GM12873 (cell line): ENCODE results near the gene UBL5.

Experiments
- TF ChIP-seq, protein P1 (sequence below): IDR thresholded peaks from 2 replicates; pipeline ENCODE4 v1.5.1; 2012; ENCODE audit warnings: low read depth, mild to moderate bottlenecking, moderate library complexity, low read length, control low read depth; ENCODE audit not compliant: insufficient read depth; ENCODE audit errors: missing control alignments

Gene UBL5

DNA sequence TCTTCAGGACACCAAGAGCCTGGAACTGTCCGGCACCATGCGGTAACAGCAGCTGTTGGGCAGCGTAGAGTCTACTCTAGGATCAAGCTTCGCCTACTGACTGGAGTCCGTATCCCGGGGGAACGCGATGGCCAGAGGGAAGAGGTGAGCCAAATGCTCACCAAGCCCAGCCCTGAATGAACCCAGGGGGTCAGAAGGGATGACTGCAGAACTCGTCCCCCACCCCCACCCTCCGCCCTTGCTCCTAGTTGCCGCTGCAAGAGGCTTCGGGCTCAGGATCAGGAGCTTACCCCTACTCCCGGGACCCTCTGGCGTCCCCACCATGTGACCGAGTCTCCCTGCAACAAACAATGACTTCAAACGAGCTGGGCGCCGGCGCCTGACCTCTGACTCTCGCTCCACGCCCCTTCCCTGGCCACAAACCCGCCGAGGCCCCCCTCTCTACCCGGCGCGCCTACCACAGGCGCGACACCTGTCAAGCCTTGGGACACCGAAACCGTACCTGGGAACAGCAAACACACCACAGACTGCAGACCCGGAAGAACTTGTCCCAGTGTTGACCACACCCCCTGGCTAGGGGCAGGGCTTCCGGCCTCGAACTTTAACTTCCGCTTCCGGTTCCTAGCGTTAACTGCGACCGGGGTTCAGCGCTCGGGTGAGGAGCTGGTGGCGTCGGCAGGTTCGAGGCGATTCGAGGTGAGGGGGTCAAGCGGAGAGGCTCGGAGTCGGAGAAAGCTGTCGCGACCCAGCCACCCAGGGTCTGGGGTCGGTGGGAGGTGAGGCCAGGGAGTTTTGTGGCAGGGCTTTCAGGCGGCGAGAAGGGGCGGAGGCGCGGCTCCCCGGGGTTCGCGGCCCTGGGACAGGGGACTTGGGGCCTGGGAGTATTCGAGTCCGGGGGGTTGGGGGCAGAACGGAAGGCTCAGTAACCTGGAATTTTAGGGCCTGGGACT lies at the start of gene UBL5:
UBL5 (plus strand) TSS at position 630 of the 950 bp plus-strand sequence. CDS start 420 bp downstream, outside the sequence.
- TF ChIP-seq, protein P1, sequence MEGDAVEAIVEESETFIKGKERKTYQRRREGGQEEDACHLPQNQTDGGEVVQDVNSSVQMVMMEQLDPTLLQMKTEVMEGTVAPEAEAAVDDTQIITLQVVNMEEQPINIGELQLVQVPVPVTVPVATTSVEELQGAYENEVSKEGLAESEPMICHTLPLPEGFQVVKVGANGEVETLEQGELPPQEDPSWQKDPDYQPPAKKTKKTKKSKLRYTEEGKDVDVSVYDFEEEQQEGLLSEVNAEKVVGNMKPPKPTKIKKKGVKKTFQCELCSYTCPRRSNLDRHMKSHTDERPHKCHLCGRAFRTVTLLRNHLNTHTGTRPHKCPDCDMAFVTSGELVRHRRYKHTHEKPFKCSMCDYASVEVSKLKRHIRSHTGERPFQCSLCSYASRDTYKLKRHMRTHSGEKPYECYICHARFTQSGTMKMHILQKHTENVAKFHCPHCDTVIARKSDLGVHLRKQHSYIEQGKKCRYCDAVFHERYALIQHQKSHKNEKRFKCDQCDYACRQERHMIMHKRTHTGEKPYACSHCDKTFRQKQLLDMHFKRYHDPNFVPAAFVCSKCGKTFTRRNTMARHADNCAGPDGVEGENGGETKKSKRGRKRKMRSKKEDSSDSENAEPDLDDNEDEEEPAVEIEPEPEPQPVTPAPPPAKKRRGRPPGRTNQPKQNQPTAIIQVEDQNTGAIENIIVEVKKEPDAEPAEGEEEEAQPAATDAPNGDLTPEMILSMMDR: no peak

DNA sequence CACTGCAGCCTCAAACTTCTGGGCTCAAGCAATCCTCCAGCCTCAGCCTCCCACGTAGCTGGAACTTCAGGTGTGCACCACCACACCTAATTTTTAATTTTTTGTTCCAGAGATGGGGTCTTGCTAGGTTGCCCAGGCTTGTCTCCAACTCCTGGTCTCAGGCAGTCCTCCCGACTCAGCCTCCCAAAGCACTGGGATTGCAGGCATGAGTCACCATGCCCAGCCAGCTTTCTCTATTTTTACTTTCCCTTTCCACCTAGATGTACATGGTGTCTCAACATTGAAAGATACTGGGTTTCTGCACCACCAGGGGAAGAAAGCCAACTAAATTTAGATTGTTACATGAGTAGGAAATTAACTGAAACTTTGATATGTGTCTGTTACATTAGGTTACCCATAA lies 45.4 kb upstream of the UBL5 start:
- TF ChIP-seq, protein P1: no peak

DNA sequence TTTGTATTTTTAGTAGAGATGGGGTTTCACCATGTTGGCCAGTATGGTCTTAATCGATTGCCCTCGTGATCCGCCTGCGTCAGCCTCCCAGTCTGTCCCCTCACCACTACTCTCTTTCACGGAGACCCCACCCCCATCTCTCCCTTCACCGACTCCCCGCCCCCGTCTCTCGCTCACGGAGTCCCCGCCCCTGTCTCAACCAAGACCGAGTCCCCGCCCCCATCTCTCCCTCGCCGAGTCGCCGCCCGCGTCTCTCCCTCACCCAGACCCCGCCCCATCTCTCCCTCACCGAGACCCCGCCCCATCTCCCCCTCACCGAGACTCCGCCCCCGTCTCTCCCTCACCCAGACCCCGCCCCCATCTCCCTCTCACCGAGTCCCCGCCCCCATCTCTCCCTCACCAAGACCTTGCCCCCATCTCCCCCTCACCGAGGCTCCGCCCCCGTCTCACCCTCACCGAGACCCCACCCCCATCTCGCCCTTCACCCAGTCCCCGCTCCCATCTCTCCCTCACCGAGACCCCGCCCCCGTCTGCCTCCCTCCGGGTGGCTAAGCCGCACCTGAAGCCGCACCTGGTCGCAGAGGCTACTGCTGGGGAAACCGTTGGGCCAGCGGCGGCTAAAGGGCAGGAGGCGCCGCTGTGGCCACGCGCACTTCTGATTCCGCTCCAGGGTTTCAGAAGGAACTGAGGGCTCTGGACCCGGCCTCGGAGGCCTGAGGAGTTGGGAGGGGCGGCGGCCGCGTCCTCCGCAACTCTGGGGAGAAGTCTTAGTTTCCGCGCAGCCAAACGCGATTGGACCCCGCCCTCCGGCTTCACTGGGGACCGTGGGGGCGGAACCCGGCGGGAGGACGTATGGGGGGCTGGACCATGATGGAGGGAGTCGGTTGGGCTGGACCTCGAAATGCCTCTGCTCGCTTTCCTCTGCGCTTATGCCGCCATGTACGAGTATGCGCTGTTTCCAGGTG lies 42.1 kb upstream of the UBL5 start:
- TF ChIP-seq, protein P1: no peak

DNA sequence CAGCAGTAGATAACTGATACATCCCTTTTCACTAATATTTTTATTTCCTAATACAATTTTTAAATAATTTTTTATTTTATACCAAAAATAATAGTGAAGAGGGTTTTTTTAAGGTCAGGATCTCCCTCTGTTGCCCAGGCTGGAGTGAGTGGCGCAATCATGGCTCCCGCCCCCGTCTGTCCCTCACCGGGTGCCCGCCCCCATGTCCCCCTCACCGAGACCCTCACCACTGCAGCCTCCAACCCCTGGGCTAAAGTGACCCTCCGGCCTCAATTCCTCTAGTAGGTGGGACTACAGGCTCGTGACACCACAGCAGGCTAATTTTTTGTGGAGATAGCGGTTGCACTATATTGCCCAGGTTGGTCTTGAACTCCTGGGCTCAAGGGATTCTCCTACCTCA lies 41.4 kb upstream of the UBL5 start:
- TF ChIP-seq, protein P1: no peak

DNA sequence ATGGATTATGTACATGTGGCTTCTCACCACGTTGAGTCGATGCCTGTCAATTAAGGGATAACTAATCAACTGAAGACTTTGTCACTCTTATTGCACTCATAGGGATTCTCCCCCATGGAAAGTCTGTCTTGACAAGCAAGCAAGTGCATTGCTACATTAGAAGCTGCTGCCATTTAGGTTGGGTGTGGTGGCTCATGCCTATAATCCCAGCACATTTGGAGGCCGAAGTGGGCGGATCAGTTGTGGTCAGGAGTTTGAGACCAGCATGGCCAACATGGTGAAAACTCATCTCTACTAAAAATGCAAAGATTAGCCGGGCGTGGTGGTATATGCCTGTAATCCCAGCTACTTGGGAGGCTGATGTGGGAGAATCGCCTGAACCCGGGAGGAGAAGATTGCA lies 40.9 kb upstream of the UBL5 start:
- TF ChIP-seq, protein P1: no peak

DNA sequence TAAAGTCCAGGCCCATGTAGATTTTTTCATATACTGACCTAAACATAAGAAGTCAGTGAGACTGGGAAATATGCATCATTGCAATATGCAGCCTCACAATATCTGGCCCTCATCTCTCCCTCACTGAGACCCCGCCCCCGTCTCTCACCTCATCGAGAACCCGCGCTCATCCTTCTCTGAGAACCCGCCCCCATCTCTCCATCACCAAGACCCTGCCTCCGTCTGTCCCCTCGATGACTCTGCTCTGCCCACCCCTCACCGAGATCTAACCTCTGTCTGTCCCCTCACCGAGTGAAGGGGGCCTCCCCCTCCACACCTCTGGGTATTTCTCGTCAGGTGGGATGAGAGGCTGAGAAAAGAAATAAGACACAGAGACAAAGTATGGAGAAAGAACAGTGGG lies 38.7 kb upstream of the UBL5 start:
- TF ChIP-seq, protein P1: no peak
